Gastroesophageal sphincter (tissue), 3 donors: ENCODE measurements around the gene SLC25A21.

Experiments used
- EP300 ChIP-seq: sonication (generic); formaldehyde crosslinking; IDR thresholded peaks from one replicate; pipeline ENCODE4 v1.6.1; 2017; ENCODE audit warnings: antibody characterized with exemption, mild to moderate bottlenecking
- POLR2A ChIP-seq, 2 donors: fragments of 450-650 bp; IDR thresholded peaks; one replicate each; pipeline ENCODE4 v1.6.1; 2017; ENCODE audit warnings: antibody characterized with exemption in 2 of 2, mild to moderate bottlenecking in 2 of 2, moderate library complexity in 1 of 2
- POLR2AphosphoS5 ChIP-seq: sonication (generic); formaldehyde crosslinking; IDR thresholded peaks from one replicate; pipeline ENCODE4 v1.6.1; 2017; ENCODE audit warnings: antibody characterized with exemption
- TF ChIP-seq, protein P1 (sequence below), 4 experiments: fragments of 200-600 bp in 2 of 4; fragments of 450-650 bp in 2 of 4; sonication (generic) in 1 of 4; IDR thresholded peaks; one replicate each; pipeline ENCODE4 v1.5.1; 2017 to 2019; ENCODE audit warnings: antibody characterized with exemption in 4 of 4, mild to moderate bottlenecking in 2 of 4, moderate library complexity in 2 of 4

DNA sequence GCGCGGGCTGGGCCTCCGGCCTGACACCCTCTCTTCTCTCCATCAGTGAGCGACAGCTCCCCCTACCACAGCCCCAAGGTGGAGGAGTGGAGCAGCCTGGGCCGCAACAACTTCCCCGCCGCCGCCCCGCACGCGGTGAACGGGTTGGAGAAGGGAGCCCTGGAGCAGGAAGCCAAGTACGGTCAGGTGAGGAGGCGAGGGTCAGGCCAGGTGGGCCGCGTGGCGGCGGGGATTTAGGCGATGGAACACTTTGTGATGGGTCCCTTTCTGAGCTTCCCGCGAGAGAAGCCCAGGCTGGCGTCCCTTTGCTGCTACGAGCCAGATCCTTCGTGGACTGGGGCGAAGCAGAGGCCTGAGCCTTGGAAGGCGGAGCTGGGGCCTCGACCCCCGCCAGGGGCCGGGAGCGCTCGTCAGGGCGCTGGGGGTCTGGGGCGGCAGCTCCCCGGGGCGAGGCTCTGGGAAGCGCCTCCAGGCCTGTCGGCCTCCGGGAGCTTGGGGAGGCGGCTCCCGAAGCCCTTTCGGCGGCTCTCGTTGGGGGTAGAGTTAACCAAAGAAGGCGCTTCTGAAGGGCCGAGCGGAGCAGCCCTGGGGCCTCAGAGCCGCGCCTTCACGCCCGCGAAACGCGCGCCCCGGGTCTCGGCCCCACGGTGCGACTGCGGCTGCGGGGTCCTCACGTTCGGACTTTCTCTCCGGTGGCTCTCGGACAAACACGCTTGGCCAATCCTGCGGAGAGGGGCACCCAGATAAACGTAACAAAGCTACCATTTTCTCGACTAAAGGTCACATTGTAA, 505.8 kb downstream of the SLC25A21 start:
- TF ChIP-seq, protein P1, sequence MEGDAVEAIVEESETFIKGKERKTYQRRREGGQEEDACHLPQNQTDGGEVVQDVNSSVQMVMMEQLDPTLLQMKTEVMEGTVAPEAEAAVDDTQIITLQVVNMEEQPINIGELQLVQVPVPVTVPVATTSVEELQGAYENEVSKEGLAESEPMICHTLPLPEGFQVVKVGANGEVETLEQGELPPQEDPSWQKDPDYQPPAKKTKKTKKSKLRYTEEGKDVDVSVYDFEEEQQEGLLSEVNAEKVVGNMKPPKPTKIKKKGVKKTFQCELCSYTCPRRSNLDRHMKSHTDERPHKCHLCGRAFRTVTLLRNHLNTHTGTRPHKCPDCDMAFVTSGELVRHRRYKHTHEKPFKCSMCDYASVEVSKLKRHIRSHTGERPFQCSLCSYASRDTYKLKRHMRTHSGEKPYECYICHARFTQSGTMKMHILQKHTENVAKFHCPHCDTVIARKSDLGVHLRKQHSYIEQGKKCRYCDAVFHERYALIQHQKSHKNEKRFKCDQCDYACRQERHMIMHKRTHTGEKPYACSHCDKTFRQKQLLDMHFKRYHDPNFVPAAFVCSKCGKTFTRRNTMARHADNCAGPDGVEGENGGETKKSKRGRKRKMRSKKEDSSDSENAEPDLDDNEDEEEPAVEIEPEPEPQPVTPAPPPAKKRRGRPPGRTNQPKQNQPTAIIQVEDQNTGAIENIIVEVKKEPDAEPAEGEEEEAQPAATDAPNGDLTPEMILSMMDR (IDR thresholded peaks at IDR 0.05), result no peak
- TF ChIP-seq POLR2A (IDR thresholded peaks at IDR 0.05) (no peak), POLR2AphosphoS5 (no peak), EP300 (no peak)
